RPMI8226 (cell line): ENCODE data around the gene CLP1.
"Not testable (repeated sequence)": the region's sequence is repeated elsewhere in the genome, so short reads cannot be mapped to it uniquely, and the experiment has no call there.

Experiments used
- DNase-seq: peaks from one replicate; pipeline ENCODE4 v3.0.0-alpha.2; 2015

CLP1 gene

DNA sequence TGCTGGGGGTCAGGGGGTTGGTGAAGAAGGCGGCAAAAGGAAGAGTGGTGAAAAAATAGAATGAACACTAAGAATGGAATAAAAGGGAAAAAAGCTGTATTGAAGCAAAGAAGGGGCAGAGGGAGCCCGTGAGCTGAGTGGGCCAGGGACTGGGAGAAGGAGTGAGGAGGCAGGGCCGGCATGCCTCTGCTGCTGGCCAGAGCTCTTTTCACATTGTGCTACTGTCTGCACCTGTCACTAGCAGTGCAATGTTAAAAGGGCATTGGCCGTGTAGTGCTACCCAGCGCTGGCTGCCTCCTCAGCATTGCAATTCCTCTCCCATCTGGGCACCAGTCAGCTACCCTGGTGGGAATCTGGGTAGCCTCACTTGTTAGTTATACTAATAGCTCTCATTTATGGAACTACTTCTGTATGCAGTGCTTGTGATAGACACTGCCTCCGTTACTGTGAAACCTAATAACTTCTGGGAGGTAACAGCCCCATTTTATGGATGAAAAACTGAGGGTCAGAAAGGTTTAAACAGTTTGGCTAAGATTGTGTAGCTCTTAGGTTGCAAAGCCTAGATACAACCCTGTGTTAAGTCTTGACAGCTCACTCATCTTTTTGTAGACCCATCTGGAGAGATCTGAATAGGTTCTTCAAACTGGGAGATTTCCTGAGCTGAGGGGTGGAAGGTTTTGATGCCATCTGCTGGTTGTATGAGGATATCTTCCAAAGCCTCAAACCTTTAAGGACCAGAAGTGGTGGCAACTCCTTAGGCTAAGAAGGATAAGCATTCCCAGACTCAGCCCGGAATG is 16.4 kb upstream of the CLP1 start:
- DNase-seq: peak; percentile 83

DNA sequence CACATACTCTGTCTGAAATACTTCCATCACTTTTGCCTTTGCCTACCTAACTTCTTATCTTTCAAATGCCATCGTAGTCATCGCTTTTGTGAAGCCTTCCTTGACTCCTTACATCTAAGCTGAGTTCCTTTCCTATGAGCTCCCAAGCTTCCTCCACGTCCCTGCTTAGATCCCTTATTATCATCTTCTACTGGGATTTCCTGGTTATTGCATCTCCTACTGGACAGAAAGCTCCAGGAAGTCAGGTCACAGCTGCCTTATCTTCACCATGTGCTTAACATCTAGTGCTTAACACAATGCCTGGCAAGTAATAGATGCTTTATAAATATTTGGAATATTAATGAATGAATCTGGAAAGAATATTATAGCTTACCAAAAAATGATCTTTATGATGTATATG is 13.8 kb upstream of the CLP1 start:
- no peak for DNase-seq

DNA sequence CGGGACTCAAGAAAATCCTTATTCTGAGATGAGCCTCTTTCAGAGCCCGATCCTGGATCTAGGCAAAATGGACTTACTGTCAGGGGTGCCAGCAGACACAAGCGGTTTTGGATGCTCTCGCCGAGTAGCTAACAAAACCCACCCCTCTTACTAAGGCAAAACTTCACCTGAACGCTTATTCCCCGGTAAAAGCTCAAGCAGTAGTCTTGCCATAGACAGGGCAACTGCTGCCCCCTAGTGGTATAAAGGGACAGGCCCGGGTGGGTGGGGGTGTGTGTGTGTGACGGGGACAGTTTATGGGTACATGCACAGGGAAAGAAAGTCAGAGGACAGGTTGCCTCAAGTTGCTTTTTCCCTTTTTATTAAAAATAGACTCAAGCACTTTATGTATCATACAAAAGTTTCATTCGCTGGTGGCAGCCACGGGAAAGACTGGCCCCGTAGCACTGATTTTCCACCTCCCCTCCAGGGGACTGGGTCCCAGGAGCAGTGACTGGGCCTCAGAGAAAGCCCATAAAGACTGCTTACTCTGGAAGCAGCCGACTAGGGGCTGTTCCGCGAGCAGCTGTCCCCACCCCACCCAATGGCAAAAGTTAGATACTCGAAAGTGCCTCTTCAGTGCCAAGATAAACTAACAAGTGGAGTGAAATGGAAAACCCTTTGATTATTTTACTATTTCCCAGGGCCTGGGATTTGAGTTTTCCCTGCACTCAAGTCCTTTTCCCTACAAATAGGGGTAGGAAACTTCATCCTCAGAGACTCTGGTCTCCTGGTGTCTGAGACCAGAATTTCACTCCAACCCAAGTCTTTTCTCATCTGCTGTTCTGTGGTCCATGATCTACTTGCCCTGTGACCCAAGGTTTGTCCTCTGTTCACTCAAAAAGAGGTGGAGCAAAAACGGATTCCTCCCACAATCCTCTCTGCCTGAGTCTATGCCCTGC is 12.5 kb upstream of the CLP1 start:
- DNase-seq: peak; percentile 91

DNA sequence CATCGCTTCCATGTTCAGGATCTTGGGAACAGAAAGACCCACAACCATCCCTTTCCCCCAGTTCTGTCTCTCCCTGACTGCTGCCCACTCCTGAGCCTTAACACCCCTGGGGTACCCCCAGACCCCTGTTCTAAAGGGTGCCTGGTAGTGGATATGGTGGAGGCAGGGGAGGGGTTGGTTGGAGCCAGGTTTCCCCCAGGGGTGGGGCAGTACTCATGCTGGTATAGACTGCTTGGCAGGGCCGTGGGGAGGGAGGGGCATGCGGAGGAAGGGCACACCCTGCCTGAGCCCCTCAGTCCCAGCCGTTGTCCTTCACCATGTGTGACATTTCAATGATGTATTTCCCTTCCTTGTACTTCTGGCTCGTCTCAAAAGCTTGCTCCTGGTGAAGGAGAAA is 11.9 kb upstream of the CLP1 start:
- DNase-seq: no peak

DNA sequence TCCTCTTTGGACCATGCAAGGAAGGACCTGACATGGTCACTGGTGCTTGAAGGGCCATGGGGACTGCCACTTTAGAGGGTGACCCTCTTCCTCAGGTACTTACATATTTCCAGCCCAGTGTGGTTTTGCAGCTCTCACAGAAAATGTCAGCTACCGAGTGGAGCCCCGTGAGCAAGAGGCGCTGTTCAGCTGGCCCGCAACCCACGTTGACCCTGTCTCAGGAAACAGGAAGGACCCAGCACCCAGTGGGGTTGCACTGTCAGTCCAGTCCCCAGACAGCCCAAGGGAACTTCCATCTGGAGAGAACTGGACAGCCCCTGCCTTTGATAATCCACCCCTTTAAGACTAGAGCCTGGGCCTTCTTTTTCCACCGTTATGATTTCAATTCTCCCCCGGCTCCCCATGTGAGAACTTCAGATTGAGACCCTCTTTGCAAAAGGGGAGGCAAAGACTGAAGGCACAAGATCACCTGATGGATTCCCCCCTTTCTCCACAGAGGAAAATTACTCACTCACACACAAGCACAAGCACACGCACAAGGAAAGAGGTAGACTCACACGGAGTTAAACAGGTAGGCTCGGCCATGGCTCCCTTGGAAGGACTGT is 11.3 kb upstream of the CLP1 start:
- DNase-seq: no peak

DNA sequence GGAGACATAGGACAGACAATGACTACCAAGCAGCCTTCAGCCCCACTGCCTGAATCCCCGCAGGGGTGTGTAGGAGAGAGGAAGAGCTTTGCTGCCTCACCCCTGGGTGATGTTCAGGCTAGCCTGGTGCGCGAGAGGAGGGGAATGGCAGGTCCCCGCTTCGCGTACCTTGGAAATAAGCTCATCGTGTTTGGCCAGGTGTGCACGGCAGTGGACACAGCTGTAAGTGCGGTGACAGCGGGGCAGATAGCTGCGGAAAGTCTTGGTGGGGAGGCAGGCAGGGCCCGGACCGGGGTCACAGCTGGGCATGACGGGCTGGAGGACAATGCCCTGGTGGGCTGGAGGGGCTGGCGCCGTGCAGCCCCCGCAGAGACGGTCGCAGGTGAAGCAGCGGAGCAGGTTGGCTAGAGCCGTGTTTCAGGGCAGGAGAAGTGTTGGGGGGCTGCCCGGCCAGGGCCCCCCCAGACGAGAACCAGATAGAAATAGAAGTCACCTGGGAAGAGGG is 10.7 kb upstream of the CLP1 start:
- DNase-seq: no peak

DNA sequence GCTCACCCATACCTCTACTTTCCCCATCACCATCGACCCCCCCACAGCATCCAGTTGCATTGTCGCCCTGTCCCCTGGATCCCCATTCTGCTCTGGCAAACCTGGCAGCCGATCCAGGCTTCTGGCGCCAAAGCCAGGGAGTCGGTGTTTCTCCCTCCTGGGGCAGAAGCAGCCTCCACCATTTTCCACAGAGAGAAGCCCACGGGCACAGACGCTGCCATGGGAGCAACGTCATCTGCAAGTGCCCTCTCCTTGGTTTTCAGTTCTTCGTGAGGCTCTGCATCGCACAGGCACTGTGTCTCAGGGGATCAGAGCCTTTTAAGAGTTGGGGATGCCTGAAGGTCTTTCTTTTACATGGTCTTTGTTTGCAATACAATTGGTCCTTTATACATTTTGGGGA is 10.2 kb upstream of the CLP1 start:
- no peak for DNase-seq

DNA sequence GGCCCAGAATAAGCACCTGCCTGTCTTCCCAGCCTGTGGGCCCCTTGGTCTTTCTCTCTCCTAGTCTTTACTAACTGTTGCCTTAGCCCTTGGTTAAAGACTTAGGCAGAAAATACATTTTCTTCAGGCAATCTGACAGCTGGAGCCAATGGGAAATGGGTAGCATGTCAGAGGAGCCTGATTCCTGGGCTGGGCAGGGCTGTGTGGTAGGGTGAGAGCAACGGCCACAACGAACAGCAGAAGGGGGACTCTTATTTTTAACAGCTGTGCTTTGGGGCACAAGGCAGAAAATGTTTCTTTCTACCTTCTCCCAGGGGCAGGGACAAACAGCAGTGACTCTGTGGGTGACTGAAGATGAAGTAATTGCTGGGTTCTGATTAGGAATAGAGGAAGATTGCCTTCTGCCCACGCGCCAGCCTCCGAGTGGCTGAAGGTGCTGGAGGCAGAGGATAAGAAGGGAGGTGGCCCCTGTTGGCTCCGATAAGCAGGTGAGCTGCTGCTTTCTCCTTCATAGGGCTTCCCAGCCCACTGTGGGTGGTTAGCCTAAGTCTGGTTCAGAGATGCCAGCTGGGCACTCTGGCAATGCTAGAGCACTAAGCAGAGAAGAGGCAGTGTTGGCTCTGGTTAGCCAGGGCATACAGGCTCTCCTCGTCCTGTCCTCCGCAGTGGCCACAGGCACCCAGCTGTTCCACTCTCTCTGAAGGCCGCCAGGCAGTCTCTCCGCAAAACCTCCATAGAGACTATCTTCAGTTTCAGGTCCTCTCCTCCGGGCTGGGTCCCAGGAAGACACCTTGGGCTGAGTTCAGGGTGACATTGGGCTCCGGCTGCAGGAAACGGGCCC is 9.4 kb upstream of the CLP1 start:
- peak; percentile 65 for DNase-seq

DNA sequence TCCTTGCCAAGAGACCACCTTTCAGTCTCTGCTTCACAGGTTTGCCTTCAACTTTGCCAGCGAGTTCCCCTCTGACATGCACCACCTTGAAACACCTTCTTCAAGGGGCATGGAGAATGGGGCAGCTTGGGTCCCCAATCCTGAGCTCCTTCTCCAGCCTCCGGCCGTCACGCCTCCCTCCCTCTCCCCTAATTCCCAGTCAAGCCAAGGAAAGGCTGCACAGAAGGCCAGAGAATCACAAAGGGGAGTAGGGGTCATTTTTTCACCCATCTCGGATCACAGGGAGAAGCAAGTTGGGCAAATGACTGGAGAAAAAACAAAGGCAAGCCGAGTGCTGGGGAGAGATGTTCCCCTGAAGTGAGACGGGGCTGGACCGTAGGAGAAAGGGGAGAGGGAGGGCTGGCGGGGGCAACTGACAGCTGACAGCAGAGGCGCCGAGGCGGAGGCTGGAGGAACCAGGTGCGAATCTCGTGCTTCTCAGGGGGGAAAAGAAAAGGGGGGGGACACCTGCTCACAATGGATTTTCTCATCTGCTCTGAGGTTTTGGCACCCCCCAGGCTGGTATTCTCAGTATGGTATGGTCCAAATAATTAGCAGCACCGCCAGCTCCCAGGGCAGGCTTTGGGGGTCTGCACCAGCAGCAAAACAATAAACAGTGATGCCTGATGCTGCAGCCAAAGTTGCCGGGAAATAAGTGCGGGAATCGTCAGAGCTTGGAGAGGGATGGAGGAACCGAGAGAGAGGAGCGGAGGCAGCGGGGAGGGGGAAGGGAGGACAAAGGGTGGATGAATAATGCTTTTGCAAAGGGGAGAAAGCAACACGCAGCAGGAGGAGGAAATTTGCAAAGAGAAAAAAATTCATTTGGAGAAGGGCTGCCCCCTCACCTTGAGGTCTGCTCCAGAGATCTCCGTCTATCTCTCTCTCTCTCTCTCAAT is 8.5 kb upstream of the CLP1 start:
- DNase-seq: peak; percentile 44

DNA sequence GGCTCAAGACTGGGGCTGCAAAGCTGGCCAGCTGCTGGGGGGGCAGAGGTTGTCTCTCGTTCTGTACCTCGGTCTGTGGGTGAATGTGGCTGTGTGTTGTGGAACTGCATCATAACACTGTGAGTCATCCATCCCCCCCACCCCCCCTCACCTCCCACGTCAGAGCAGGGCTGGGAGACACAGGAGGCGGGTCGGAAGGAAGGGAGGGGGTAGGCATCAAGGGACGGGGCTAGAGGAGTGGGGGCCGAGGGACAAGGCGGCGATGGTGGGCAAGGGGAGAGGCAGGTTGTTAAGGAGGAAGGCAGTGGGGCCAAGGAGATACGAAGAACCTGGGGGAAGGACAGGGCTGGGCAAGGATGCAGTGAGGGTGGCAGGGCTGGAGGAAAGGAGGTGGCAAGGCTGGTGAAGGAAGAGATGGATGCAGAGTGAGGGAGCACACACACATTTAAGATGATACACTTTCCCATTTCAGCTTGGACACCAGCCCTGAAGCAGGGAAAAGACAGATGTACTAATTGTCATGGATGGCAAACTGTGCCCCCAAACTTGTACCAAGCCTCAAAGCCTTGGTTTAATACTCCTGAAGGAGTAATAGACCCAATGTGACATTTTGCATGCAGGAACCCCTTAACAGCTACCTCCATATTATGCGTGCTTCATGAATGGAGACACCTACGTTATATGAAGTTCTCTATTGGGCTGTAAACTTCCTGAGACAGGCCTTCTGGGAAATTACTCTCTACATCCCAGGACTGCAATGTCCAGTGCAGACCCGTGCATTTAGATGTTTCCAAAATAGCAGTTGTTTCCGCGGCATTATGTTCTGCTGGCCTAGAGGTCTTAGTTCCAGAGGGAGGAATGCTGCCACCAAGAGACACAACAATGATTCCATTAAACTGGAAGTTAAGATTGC is 7.5 kb upstream of the CLP1 start, which contains the start of gene YPEL4:
Gene YPEL4 (minus strand): TSS at position 87 of the 913 bp plus-strand sequence. CDS start 2,805 bp downstream, outside the sequence.
- peak; percentile 40 for DNase-seq

DNA sequence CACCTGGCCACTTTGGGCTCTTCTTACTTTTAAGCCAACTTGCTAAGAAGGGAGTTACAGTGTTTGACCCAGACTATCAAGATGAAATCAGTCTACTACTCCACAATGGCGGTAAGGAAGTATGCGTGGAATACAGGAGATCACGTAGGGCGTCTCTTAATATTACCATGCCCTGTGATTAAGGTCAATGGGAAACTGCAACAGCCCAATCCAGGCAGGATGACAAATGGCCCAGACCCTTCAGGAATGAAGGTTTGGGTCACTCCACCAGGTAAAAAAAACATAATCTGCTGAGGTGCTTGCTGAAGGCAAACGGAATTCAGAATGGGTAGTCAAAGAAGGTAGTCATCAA is 6.8 kb upstream of the CLP1 start:
- no peak for DNase-seq

DNA sequence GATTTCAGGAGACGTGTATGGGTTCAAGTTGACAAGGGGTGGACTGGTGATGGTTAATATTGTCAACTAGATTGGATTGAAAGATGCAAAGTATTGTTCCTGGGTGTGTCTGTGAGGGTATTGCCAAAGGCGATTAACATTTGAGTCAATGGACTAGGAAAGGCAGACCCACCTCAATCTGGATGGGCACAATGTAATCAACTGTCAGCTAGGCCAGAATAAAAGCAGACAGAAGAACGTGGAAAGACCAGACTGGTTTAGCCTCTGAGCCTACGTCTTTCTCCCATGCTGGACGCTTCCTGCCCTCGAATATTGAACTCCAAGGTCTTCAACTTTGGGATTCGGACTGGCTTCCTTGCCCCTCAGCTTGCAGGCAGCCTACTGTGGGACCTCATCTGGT is 6.2 kb upstream of the CLP1 start:
- no peak for DNase-seq

DNA sequence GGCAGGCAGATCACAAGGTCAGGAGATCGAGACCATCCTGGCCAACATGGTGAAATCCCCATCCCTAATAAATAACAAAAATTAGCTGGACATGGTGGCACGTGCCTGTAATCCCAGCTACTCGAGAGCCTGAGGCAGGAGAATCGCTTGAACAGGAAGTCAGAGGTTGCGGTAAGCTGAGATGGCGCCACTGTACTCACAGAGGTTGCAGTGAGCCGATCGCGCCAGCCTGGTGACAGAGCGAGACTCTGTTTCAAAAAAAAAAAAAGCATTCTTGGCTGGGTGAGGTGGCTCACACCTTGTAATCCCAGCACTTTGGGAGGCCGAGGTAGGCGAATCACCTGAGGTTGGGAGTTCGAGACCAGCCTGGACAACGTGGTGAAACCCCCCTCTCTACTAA is 5.3 kb upstream of the CLP1 start:
- DNase-seq: not testable (repeated sequence)

DNA sequence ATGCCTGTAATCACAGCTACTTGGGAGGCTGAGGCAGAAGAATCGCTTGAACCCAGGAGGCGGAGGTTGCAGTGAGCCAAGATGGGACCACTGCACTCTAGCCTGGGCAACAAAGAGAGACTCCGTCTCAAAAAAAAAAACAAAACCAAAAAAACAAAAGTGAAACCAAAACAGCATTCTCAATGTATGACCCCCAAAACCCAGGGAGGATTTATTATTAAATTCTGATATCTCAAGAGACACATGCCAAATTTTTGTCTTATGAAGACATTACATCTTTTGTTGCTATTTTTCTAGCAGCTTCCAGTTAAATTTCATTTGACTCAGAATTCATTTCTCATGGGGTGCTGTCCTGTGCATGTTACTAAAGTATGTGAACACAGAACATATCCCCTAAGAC is 4.9 kb upstream of the CLP1 start:
- no peak for DNase-seq

DNA sequence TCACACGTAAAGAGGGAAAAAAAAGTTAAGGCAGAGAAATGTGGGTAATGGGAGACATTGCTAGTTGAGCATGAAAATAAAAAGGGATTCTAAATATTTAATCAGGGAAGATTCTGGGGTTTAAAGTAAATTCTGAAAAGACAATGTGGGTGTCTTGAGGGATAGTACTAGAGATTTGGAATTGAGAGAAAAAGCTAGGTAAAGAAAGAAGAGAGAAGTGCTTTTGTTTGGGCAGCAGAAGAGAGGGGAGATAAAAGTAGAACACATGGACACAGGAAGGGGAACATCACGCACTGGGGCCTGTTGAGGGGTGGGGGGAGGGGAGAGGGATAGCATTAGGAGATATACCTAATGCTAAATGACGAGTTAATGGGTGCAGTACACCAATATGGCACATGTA is 4.4 kb upstream of the CLP1 start:
- no peak for DNase-seq

DNA sequence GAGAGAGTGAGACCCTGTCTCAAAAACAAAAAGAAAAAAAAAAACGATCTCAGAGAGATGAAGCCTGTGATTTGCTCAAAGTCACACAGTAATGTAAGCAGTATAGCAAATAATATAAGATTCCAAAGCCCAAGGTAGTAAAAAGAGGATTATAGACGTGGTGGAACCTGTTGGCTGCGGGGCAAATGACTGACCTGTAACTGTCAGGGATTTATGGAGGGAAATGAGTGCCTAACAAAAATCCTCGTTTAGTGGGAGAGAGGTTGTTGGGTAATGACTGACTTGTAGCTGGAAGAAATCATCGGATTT is 723 bp upstream of the CLP1 start:
- DNase-seq: no peak

DNA sequence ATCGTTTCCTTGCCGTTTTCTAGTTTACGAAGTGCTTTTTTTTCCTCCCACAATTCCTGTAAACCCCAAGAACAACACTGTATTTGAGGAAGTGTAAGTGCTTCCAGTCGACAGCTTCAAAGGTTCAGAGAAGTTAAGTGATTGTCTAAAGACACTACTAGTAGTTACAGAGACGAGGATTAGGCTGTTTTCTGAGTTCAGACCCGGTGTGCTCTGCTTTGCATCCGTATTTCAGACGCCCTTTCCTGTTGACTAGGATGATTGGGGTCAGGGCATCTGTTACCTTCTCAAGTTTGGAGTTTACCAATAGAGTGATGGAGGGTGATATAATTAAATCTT is 430 bp downstream of the CLP1 start:
- DNase-seq: no peak

DNA sequence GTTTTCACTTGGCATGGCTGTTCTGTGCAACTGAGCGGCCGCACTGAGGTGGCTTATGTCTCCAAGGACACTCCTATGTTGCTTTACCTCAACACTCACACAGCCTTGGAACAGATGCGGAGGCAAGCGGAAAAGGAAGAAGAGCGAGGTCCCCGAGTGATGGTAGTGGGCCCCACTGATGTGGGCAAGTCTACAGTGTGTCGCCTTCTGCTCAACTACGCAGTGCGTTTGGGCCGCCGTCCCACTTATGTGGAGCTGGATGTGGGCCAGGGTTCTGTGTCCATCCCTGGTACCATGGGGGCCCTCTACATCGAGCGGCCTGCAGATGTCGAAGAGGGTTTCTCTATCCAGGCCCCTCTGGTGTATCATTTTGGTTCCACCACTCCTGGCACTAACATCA is 2.1 kb downstream of the CLP1 start:
- no peak for DNase-seq

DNA sequence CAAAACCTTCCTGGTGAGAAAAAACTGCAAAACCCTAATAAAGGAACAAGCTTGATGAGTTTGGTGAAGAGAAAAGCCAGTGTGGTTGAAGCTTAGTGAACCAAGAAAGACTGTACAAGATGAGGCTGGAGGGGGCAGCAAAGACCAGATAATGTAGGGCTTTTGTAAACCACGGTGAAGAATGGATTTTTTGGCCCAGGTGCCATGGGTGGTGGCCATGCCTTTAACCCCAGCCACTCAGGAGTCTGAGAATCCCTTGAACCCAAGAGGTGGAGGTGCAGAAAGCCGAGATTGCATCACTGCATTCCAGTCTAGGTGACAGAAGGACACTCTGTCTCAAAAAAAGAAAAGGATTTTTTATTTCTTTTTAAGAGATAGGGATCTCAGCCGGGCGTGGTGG is 5.3 kb downstream of the CLP1 start:
- peak; percentile 28 for DNase-seq

DNA sequence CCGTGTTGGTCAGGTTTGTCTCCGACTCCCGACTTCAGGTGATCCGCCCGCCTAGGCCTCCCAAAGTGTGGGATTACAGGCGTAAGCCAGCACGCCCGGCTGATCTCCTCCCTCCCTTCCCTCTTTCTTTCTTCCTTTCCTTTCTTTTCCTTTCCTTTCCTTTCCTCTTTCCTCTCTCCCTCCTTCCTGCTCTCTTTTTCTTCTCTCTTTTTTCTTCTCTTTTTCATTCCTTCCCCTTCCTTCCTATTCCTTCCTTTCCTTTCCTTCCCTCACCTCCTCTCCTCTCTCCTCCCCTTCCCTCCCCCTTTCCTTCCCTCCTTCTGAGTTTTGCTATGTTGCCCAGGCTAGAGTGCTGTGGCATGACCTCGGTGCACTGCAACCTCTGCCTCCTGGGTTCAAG is 6.4 kb downstream of the CLP1 start:
- DNase-seq: no peak
